Sigmoid colon (tissue), 7 donors: Measurements from ENCODE around the gene OAS3. TPM values are rescaled to one million over a fixed set of nuclear protein-coding genes. Genes with fewer than 3 reads are reported as not detected.

ENCODE experiments used
- DNase-seq: peaks from one replicate; pipeline ENCODE4 v3.0.0-alpha.2; 2019
- H3K27ac ChIP-seq, 4 donors: fragments of 200-600 bp; sonication (generic); one replicate each; pipeline ENCODE4 v1.5.1; 2016 to 2019; ENCODE audit warnings: mild to moderate bottlenecking in 1 of 4
- H3K27me3 ChIP-seq, 3 donors: fragments of 200-600 bp; sonication (generic); one replicate each; pipeline ENCODE4 v1.5.1; 2019; ENCODE audit warnings: mild to moderate bottlenecking in 1 of 3
- H3K36me3 ChIP-seq, 4 donors: fragments of 200-600 bp; sonication (generic); one replicate each; pipeline ENCODE4 v1.5.1; 2016 to 2019
- H3K4me1 ChIP-seq, 4 donors: fragments of 200-600 bp; sonication (generic); one replicate each; pipeline ENCODE4 v1.5.1; 2017 to 2019
- H3K4me3 ChIP-seq, 4 donors: fragments of 200-600 bp; sonication (generic); one replicate each; pipeline ENCODE4 v1.5.1; 2017 to 2019; ENCODE audit warnings: mild to moderate bottlenecking in 2 of 4, moderate library complexity in 1 of 4
- H3K9me3 ChIP-seq, 4 donors: fragments of 200-600 bp in 3 of 4; sonication (generic) in 3 of 4; one replicate each; pipeline versions ENCODE4 v1.5.1 to v1.6.1; 2013 to 2019
- EP300 ChIP-seq, 4 donors: sonication (generic); formaldehyde crosslinking; IDR thresholded peaks; one replicate each; pipeline ENCODE4 v1.6.1; 2017; ENCODE audit warnings: antibody characterized with exemption in 4 of 4
- POLR2A ChIP-seq, 2 donors: fragments of 450-650 bp; IDR thresholded peaks; one replicate each; pipeline ENCODE4 v1.6.1; 2016; ENCODE audit warnings: antibody characterized with exemption in 2 of 2, mild to moderate bottlenecking in 2 of 2, moderate library complexity in 2 of 2
- POLR2AphosphoS5 ChIP-seq, 4 donors: sonication (generic); formaldehyde crosslinking; IDR thresholded peaks; one replicate each; pipeline ENCODE4 v1.6.1; 2017; ENCODE audit warnings: antibody characterized with exemption in 4 of 4
- WGBS, 2 donors: extraction: QIAGEN DNeasy Blood & Tissue Kit; methylation state at CpG; one replicate each; pipeline ENCODE4 v1.1.7; 2013; 5-methylcytosine and 5-hydroxymethylcytosine counted together
- intact Hi-C: fragments of 100-400 bp; cut with DNase I; formaldehyde crosslinking; loops from one replicate; pipeline ENCODE4 v1.15.1; 2023
- polyA plus RNA-seq, 3 donors: library from polyadenylated mRNA; stranded (reverse); fragments of 200-250 nt; gene quantifications; one replicate each; pipeline ENCODE4 v1.2.3, GENCODE V29; 2013
- total RNA-seq, 4 donors: library from RNA; depleted of rRNA; stranded (reverse); fragments of >200 nt; gene quantifications; one replicate each; pipeline ENCODE4 v1.1.0, GENCODE V29; 2016
- TF ChIP-seq, protein P1 (sequence below), 4 experiments: fragments of 450-650 bp in 3 of 4; fragments of 200-600 bp in 1 of 4; IDR thresholded peaks; one replicate each; pipeline ENCODE4 v1.5.1; 2016 to 2019; ENCODE audit warnings: antibody characterized with exemption in 4 of 4, mild to moderate bottlenecking in 3 of 4, moderate library complexity in 2 of 4
- donor health status: healthy with polysubstance abuse.
- donor health status: Bipolar disorder and iron deficiency.
- donor health status: healthy.

The OAS3 gene
- total and polyA plus RNA-seq, 7 donors = 1.8 to 37.0 (median 6.1) TPM

DNA sequence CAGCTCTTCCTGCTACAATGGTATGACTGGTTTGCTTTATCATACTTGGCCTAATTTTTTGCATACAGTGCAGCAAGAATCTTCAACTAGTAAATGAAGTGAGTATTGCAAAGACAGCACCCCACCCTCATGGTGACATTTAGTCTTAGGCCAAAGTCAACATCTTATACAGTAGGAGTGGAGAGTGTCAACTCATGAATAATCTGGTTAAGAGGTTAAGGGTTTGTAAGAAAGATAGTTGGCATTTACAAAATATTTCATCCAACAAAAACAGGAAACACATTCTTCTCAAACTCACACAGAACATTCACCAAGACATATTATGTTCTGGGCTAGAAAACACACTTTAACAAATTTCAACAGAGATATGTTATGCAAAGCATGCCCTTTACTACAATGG lies 33.7 kb upstream of the OAS3 start:
- Histone ChIP-seq H3K4me3 (no peak overlapping the region), H3K9me3 (no peaks in the 10 kb centered on the region), H3K36me3 (no peaks in the 10 kb centered on the region), H3K4me1 (peaks cover 0 to 26% (median 12%) of the 10 kb centered on the region in 4 donors), H3K27ac (no peak overlapping the region), H3K27me3 (no peaks in the 10 kb centered on the region)
- no peak for DNase-seq
- intact Hi-C loops = loop anchor here (10.0 kb wide), 1 partner anchor 100 kb away; no protein-coding TSS in a partner anchor
- TF ChIP-seq POLR2A (IDR thresholded peaks at IDR 0.05) (no peak), POLR2AphosphoS5 (IDR thresholded peaks at IDR 0.05) (no peak), EP300 (IDR thresholded peaks at IDR 0.05) (no peak)
- TF ChIP-seq, protein P1, sequence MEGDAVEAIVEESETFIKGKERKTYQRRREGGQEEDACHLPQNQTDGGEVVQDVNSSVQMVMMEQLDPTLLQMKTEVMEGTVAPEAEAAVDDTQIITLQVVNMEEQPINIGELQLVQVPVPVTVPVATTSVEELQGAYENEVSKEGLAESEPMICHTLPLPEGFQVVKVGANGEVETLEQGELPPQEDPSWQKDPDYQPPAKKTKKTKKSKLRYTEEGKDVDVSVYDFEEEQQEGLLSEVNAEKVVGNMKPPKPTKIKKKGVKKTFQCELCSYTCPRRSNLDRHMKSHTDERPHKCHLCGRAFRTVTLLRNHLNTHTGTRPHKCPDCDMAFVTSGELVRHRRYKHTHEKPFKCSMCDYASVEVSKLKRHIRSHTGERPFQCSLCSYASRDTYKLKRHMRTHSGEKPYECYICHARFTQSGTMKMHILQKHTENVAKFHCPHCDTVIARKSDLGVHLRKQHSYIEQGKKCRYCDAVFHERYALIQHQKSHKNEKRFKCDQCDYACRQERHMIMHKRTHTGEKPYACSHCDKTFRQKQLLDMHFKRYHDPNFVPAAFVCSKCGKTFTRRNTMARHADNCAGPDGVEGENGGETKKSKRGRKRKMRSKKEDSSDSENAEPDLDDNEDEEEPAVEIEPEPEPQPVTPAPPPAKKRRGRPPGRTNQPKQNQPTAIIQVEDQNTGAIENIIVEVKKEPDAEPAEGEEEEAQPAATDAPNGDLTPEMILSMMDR (IDR thresholded peaks at IDR 0.05) = no peak

DNA sequence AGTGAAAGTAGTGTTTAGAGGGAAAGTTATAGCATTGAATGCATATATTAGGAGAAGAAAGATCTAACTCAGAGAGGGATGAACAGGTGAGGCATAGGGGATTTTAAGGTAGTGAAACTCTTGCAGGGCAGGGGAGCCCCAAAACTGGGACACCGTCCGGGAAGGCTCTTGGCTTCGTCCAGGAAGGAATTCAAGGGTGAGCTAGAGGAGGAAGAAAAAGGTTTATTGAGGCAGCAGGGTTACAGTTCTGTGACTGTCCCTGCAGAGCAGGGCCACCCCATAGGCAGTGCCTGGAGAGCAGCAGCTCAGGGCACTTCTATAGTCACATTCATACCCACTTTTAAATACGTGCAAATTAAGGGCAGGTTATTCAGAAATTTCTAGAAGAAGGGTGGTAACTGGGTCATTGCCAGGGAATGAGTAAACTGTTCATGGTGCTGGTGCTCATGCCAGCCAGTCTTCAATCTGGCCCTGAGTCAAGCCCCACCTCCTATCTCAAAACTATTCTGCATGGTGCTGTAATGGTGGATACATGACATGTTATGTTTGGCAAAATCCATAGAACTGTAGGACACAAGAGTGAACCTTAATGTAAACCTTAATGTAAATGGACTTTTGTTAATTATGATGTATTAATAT lies 32.7 kb upstream of the OAS3 start:
- H3K36me3 ChIP-seq = no peaks in the 10 kb centered on the region
- no peak for TF ChIP-seq POLR2A (IDR thresholded peaks at IDR 0.05)
- TF ChIP-seq, protein P1 (IDR thresholded peaks at IDR 0.05) = no peak
- TF ChIP-seq EP300 (IDR thresholded peaks at IDR 0.05) = no peak
- TF ChIP-seq POLR2AphosphoS5 (IDR thresholded peaks at IDR 0.05) = no peak
- H3K27me3 ChIP-seq = no peaks in the 10 kb centered on the region
- H3K4me3 ChIP-seq = no peak overlapping the region
- intact Hi-C loops = loop anchor here (10.0 kb wide), 1 partner anchor 99 kb away; no protein-coding TSS in a partner anchor
- DNase-seq = no peak
- H3K4me1 ChIP-seq = peaks cover 0 to 26% (median 12%) of the 10 kb centered on the region in 4 donors
- 50 to 64% methylated on average over 4 of the region's 4 CpGs for WGBS, 2 donors
- H3K9me3 ChIP-seq = no peaks in the 10 kb centered on the region
- peak overlapping the region in 2 of 4 donors; percentile 61 to 66 for H3K27ac ChIP-seq

DNA sequence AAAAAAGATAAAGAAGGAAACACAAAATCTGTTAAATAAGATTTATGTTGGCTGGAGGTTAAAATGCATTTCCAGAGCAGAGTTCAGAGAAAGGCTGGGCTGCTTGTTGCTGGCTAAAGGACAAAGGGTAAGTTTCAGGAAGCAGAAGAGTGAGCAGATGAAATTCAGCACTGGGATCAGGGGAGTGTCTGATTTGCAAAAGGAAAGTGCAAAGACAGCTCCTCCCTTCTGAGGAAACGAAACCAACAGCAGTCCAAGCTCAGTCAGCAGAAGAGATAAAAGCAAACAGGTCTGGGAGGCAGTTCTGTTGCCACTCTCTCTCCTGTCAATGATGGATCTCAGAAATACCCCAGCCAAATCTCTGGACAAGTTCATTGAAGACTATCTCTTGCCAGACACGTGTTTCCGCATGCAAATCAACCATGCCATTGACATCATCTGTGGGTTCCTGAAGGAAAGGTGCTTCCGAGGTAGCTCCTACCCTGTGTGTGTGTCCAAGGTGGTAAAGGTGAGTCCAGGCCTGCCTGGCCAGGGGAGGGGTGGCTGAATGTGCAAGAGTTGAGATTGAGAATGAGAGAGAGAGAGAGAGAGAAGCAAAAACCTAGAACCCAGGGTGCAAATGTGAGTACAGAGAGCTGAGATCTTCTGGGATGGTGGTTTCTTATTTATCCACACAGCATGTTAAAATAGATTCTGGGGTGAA lies 31.4 kb upstream of the OAS3 start, which contains the start of gene OAS1:
Gene OAS1 (plus strand): TSS at position 251 of the 703 bp plus-strand sequence. CDS start 78 bp downstream, at position 329.
- DNase-seq = no peak
- peaks cover 0 to 26% (median 12%) of the 10 kb centered on the region in 4 donors for H3K4me1 ChIP-seq
- H3K36me3 ChIP-seq = peaks cover 0 to 4% (median 0%) of the 10 kb centered on the region in 4 donors
- TF ChIP-seq POLR2AphosphoS5 (IDR thresholded peaks at IDR 0.05) (peak in 3 of 4 donors; percentile 51 to 67 (median 52)), EP300 (IDR thresholded peaks at IDR 0.05) (no peak), POLR2A (IDR thresholded peaks at IDR 0.05) (peak in 1 of 2 donors; percentile 26)
- TF ChIP-seq, protein P1 (IDR thresholded peaks at IDR 0.05) = no peak
- H3K27me3 ChIP-seq = no peaks in the 10 kb centered on the region
- peak within 1 kb of the TSS; percentile 6 to 47 (median 43) for H3K4me3 ChIP-seq
- 1 to 3% methylated on average over 4 of the region's 4 CpGs for WGBS, 2 donors
- no peaks in the 10 kb centered on the region for H3K9me3 ChIP-seq
- H3K27ac ChIP-seq = peak within 1 kb of the TSS; percentile 59 to 71 (median 64)
- intact Hi-C loops = loop anchor here (10.0 kb wide), 1 partner anchor 98 kb away; no protein-coding TSS in a partner anchor

DNA sequence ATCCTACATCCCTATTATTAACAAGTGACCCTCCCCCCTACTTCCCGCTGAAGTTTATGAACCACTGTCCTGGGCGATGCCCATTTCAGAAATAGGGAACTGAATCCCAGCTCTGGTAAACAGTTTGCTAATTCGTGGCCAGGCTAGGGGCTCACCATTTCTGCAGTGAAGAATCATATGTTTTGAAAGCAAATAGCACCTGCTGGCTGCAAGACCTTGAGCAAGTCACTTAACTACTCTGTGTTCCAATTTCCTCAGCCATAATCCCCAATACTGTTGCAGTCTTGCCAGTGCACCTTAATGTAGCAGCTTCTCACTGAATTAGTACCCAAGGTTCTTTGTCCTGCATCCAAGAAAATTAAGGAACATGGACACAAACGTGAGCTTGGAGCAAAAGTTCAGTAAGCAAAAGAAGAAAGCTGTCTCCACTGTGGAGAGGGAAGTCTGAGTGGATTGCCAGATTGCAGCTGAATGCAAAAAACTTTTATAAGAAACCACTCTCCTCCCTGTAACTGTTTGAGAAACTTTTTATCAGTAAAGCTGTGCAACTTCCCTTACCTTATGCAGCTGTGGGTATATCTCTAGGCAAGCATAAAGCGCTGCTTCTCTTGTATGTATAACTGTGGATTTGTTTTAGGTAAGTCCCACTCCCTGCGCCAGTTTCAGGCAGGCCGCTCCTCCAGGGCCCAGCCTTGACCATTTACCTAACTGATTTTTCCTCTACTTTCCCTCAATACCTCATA lies 30.7 kb upstream of the OAS3 start:
- Histone ChIP-seq H3K4me3 (peak overlapping the region; percentile 6 to 47 (median 43)), H3K27me3 (no peaks in the 10 kb centered on the region), H3K27ac (peak overlapping the region; percentile 59 to 71 (median 64)), H3K9me3 (peaks cover 0 to 3% (median 0%) of the 10 kb centered on the region in 4 donors), H3K36me3 (peaks cover 0 to 10% (median 0%) of the 10 kb centered on the region in 4 donors), H3K4me1 (peaks cover 0 to 26% (median 12%) of the 10 kb centered on the region in 4 donors)
- WGBS, 2 donors = 34 to 40% methylated on average over 7 of the region's 7 CpGs
- DNase-seq = no peak
- no peak for TF ChIP-seq EP300 (IDR thresholded peaks at IDR 0.05)
- TF ChIP-seq POLR2AphosphoS5 (IDR thresholded peaks at IDR 0.05) = no peak
- TF ChIP-seq, protein P1 (IDR thresholded peaks at IDR 0.05) = no peak
- no peak for TF ChIP-seq POLR2A (IDR thresholded peaks at IDR 0.05)
- intact Hi-C loops = loop anchor here (10.0 kb wide), 1 partner anchor 97 kb away; no protein-coding TSS in a partner anchor
